ENCODE measurements around the gene ASPRV1. TPM values are rescaled to one million over a fixed set of nuclear protein-coding genes. Genes with fewer than 3 reads are reported as not detected.
A peak's percentile ranks its signal among the peaks of the same experiment; 100 is the strongest.

Gene ASPRV1
- total RNA-seq, 1 donor from 2014 or later = 1.9 TPM

- Histone ChIP-seq H3K36me3 (no peaks in the 10 kb centered on the region), H3K27me3 (ENCODE audit: low read depth) (no peaks in the 10 kb centered on the region), H3K4me1 (no peaks in the 10 kb centered on the region), H3K27ac (no peak overlapping the region), H3K9me3 (no peaks in the 10 kb centered on the region), H3K4me3 (no peak overlapping the region)
- DNase-seq (no peak), ATAC-seq (no peak)
- intact Hi-C loops (cut with DNase I) = no loop called here
- TF ChIP-seq CTCF (IDR thresholded peaks at IDR 0.05) = no peak
Observed at GRCh38 chr2:69986691-69987090, 25.3 kb upstream of the ASPRV1 start.

- Histone ChIP-seq H3K4me1 (no peaks in the 10 kb centered on the region), H3K27ac (peak overlapping the region; percentile 25), H3K36me3 (no peaks in the 10 kb centered on the region), H3K9me3 (no peaks in the 10 kb centered on the region), H3K4me3 (no peak overlapping the region), H3K27me3 (ENCODE audit: low read depth) (no peaks in the 10 kb centered on the region)
- TF ChIP-seq CTCF (IDR thresholded peaks at IDR 0.05) = no peak
- peak; percentile 78 to 84 for ATAC-seq
- intact Hi-C loops (cut with DNase I) = no loop called here
- DNase-seq = peak; percentile 71
Observed at GRCh38 chr2:69985688-69986087, 24.3 kb upstream of the ASPRV1 start.

GRCh38 chr2:69985216-69985615, 23.8 kb upstream of the ASPRV1 start:
- Histone ChIP-seq H3K27ac (no peak overlapping the region), H3K9me3 (no peaks in the 10 kb centered on the region), H3K36me3 (no peaks in the 10 kb centered on the region), H3K4me1 (no peaks in the 10 kb centered on the region), H3K4me3 (no peak overlapping the region), H3K27me3 (ENCODE audit: low read depth) (no peaks in the 10 kb centered on the region)
- intact Hi-C loops (cut with DNase I) = no loop called here
- ATAC-seq (no peak), DNase-seq (no peak)
- TF ChIP-seq CTCF (IDR thresholded peaks at IDR 0.05) = no peak

GRCh38 chr2:69983392-69983966, 22.0 kb upstream of the ASPRV1 start:
- intact Hi-C loops (cut with DNase I) = no loop called here
- DNase-seq = no peak
- no peaks in the 10 kb centered on the region for H3K27me3 ChIP-seq (ENCODE audit: low read depth)
- no peaks in the 10 kb centered on the region for H3K9me3 ChIP-seq
- H3K4me1 ChIP-seq = no peaks in the 10 kb centered on the region
- no peak for ATAC-seq
- no peaks in the 10 kb centered on the region for H3K36me3 ChIP-seq
- no peak overlapping the region for H3K4me3 ChIP-seq
- H3K27ac ChIP-seq = no peak overlapping the region
- no peak for TF ChIP-seq CTCF (IDR thresholded peaks at IDR 0.05)

- no peak overlapping the region for H3K27ac ChIP-seq
- intact Hi-C loops (cut with DNase I) = no loop called here
- no peaks in the 10 kb centered on the region for H3K4me1 ChIP-seq
- no peaks in the 10 kb centered on the region for H3K36me3 ChIP-seq
- no peak for DNase-seq
- no peaks in the 10 kb centered on the region for H3K27me3 ChIP-seq (ENCODE audit: low read depth)
- no peak overlapping the region for H3K4me3 ChIP-seq
- ATAC-seq = no peak
- H3K9me3 ChIP-seq = no peaks in the 10 kb centered on the region
- TF ChIP-seq CTCF (IDR thresholded peaks at IDR 0.05) = no peak
Observed at GRCh38 chr2:69979902-69980807, 18.7 kb upstream of the ASPRV1 start.

Data from lower lobe of right lung (tissue), 2 donors.